ENCODE results near the gene COMT. TPM values are rescaled to one million over a fixed set of nuclear protein-coding genes. Genes with fewer than 3 reads are reported as not detected.
A peak's percentile ranks its signal among the peaks of the same experiment; 100 is the strongest.

Gene COMT
- total and polyA plus RNA-seq, 2 experiments from 2014 or later, result 29.6 to 29.8 TPM

- Histone ChIP-seq H3K27ac (ENCODE audit: low read depth) (no peak overlapping the region), H3K27me3 (ENCODE audit: insufficient read depth) (no peaks in the 10 kb centered on the region), H3K4me1 (ENCODE audit: insufficient read depth) (peaks cover 10% of the 10 kb centered on the region), H4K20me1 (replicated peaks; ENCODE audit: insufficient read depth) (no peaks in the 10 kb centered on the region; the same call in none of the 2 replicates), H3K9me2 (ENCODE audit: insufficient read depth) (no peaks in the 10 kb centered on the region), H3K4me3 (no peak overlapping the region), H2AFZ (no peak overlapping the region), H3K79me2 (replicated peaks; ENCODE audit: insufficient read depth) (no peaks in the 10 kb centered on the region), H3F3A (replicated peaks; ENCODE audit: low read depth) (0 out of 2 replicates have a peak, but pooled peaks cover 7% of the 10 kb centered on the region), H3K36me3 (ENCODE audit: insufficient read depth) (no peaks in the 10 kb centered on the region), H3K4me2 (no peak overlapping the region)
- H3K4me3 Mint-ChIP-seq, result no peak overlapping the region; the same call in 2 of the 3 replicates
- H3K27ac Mint-ChIP-seq, result no peak overlapping the region
- peak; percentile 77 for DNase-seq (ENCODE audit: low spot score)
- H3K4me1 Mint-ChIP-seq, result peaks cover 21% of the 10 kb centered on the region
- peak; percentile 41 for ATAC-seq
- peaks cover 25% of the 10 kb centered on the region for H3K36me3 Mint-ChIP-seq (ENCODE audit: low read depth)
- H3K9me3 Mint-ChIP-seq, result no peaks in the 10 kb centered on the region
- peak; percentile 73 to 90 for TF ChIP-seq CTCF (conservative IDR thresholded peaks at IDR 0.05; ENCODE audit: low read depth in 2 of 2)
- no peak for TF ChIP-seq ZNF462 (CRISPR knock-in tag; IDR thresholded peaks at IDR 0.05)
- H3K27me3 Mint-ChIP-seq (ENCODE audit: insufficient read depth, low read depth, poor library complexity), result peaks cover 7% of the 10 kb centered on the region
Observed at GRCh38 chr22:19970479-19971275, 29.1 kb downstream of the COMT start.

All from GM23338 (cell line).